Fibroblast of skin of right quadriceps (primary cell): Measurements from ENCODE around the gene MTX1.
"Not testable (repeated sequence)": the region's sequence is repeated elsewhere in the genome, so short reads cannot be mapped to it uniquely, and the experiment has no call there.

ENCODE experiments used
- DNase-seq: peaks from one replicate; pipeline ENCODE4 v3.0.0-alpha.2; 2013

The MTX1 gene

DNA sequence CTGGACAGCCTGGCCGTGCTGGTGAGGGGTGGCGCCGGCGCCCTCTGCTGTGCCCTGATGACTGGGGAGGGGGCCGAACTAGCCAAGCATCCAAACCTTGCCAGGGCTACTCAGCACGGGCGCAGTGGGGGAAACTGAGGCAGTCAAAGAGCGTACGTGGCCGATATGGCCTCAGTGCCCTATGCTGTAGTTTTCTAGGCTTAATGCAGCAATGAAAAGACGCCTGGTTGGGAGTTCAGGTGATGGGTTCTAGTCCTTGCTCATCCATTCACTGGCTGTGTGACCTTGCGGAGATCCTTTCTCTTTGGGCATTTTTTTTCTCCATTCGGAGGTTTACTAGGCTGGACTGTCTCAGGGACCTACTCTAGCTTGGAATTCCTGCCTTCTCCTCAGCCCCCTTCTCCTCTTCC, 822 bp downstream of the MTX1 start:
- DNase-seq, result no peak

DNA sequence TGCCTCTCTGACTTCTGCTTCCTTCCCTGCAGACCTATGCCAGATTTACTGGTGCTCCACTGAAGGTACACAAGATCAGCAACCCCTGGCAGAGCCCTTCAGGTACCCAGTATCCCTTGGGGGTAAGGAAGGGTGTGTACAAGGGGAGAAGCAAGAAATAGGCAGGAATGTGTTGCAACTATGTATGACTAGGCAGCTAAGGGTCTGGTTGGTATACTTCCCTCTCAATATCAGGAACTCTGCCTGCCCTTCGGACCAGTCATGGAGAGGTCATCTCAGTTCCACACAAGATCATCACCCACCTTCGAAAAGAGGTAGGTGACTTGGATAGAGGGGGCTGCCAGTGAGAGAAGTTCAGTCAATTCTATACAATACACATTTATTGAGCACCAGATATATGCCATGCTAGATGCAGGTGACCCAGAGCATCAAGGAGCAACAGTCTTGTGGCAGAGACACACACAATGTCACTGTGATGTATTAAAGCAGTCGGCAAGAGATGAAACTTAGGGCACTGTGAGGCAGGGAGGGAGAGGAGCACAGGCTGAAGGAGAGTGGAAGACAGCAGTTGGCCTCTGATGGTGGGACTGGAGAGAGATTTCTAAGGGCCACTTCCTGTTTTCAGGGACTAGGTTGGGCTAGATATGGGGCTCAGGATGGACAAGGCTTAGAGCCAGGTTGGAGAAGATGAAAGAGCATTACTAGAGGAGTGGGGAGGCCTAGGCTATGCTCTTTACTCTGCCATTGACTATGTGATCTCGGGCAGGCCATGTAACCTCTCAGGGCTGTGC, 2.0 kb downstream of the MTX1 start:
- DNase-seq, result no peak

DNA sequence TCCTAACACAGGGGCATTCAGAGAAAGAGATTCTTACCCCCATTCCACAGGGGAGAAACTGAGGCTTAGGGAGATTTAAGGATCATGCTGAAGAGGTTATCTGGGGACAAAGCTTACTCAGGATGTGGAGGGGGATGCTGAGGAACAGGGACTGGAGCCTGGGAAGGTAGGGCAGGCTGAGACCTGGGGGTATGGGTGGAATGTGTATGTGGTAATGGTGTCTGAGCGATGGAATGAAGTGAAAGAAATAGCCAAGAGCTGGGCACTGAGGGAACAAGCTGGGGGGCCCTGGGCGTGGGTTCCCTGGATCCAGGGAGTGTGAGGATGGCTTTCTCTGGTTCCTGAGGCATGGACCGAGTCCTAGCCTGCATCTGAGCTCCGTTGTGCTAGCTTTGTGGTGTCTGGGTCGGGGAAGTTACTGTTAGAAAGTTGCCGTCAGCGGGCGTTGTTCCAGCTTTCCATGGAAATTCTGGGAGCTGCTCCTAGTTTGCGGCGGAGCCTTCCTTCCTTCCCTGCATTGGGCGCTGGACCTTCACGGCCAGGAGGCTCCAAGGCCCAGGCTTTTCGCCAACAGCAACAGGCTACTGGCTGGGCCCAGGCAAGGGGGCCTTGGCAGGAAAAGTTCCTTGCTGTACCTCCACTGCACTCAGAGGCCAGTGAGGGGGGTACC, 3.0 kb downstream of the MTX1 start:
- DNase-seq, result peak; percentile 41

DNA sequence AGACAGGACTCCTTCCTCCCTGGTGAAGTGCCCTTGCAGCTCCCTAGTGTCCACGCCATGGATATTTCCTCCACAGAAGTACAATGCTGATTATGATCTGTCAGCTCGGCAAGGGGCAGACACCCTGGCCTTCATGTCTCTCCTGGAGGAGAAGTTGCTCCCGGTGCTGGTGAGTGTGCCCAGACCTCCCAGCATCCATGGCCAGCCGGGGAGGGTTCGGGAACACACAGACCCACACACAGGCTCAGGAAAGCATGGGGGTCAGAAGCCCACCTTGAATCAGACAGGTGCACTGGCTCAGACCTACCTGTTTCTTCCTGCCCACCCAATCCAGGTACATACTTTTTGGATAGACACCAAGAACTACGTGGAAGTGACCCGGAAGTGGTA, 3.6 kb downstream of the MTX1 start:
- DNase-seq, result not testable (repeated sequence)

DNA sequence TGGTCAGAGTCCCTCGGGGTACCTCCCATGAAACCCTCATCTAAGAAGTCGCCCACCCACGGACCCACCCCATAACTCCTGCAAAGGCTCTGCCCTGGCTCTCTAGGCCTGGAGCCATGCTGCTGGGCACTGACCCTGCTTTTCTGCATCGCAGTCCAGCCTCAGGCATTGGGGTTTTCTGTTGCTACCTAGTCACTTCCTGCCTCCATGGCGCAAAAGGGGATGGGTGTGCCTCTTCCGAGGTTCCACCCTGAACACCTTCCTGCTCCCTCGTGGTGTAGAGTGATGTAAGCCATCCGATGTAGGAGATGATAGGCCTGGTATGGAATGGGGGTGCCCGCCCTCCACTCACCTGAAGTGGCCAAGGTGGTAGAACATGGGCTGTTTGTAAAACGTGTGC, 6.2 kb downstream of the MTX1 start:
- not testable (repeated sequence) for DNase-seq

DNA sequence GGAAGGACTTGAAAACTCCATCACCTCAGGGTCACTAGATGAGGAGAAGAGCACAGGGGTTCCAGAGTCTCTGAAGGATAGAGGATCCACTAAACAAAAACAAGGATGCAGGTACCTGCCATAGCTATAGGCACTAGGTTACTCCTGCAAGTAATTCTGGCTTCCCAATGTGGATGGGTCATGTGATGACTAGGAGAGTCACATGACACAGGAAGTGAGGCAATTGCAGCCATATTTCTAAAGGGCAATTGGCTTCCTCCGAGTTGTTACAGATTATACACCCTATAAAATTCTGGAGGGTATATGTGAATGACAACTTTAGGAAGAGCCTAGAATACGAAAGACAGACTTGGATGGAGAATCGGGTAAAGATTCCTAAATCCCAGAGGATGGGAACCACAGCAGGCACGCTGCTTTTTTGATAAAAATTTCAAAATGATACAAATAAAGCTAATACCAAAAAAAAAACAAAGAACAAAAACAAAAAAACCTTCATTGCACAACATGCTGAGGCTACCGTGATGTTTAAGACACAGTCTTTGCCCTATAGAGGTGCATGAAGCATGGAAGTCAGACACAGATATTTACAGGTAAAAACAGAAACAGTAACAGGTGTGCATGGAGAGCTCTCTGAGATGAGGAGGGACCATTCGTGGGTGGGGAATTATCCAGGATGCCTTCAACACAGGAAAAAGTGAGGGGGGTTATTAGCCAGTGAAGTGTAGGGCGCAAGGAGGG, 10.5 kb downstream of the MTX1 start:
- DNase-seq, result peak; percentile 64

DNA sequence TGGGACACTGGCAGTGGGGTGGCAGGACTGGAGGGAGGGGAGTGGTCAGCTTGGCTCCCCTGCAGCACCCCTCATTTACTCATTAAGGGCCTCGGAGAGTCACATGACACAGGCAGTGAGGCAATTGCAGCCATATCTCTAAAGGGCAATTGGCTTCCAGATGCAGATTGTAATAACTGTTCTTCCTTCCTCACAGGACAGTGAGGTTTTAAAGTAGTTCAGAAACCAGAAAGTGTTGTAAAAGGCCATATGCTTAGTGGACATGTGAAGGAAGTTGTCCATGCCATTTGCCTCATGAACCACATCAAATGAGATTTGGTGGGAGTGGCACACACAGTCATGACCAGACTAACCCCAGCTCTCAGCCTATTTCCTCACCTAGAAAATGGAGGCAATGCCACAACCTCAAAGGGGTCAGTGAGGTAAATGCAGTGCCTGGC, 11.1 kb downstream of the MTX1 start:
- no peak for DNase-seq

DNA sequence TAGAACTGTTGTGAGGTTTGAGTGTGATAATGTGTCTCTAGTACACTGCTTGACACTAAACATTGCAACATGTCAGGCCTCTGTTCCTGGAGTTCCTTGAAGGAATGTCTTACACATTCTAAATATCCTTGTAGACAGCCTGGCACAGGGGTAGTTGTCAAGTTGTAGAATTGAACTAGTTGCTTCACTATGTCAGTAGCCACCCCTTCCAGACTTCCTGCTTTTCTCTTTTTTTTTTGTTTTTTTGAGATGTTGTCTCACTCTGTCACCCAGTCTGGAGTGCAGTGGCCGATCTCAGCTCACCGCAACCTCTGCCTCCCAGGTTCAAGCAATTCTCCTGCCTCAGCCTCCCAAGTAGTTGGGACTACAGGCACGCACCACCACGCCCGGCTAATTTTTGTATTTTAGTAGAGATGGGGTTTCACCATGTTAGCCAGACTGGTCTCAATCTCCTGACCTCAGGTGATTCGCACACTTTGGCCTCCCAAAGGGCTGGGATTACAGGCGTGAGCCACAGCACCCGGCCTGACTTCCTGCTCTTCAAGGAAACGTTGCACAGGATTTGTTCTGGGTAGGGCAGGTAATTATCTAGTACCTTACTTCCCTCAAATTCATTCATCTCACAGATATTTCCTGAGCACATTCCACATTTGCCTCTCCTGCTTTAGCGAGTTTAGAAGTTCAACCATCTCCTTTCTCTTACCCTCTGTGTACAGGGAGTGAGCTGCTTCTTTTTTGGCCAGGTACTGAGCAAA, 11.9 kb downstream of the MTX1 start:
- not testable (repeated sequence) for DNase-seq

DNA sequence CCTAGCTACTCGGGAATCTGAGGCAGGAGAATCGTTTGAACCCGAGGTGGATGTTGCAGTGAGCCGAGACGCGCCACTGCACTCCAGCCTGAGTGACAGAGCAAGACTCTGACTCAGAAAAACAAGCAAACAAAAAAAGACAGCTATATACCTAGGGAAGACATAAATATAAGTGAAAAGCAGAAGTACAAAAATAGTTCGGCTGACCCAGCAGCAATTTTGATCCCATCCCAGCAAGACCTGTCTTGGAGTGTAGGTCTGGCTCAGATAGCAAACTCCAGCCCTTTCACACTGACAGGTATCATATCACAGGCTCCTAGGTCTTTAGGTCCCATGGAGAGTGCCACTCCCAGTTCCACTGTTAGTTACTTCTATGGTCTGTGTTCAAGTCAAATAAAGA, 14.6 kb downstream of the MTX1 start:
- no peak for DNase-seq

DNA sequence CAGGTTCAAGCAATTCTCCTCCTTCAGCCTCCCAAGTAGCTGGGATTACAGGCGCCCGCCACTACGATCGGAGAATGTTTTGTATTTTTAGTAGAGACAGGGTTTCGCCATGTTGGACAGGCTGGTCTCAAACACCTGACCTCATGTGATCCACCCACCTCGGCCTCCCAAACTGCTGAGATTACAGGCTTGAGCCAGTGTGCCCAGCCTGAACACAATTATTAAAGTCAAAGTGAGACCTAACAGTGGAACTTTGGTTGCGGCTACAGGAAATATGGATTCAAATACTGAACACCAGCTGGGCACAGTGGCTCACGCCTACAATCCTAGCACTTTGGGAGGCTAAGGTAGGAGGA, 16.9 kb downstream of the MTX1 start:
- DNase-seq, result not testable (repeated sequence)

DNA sequence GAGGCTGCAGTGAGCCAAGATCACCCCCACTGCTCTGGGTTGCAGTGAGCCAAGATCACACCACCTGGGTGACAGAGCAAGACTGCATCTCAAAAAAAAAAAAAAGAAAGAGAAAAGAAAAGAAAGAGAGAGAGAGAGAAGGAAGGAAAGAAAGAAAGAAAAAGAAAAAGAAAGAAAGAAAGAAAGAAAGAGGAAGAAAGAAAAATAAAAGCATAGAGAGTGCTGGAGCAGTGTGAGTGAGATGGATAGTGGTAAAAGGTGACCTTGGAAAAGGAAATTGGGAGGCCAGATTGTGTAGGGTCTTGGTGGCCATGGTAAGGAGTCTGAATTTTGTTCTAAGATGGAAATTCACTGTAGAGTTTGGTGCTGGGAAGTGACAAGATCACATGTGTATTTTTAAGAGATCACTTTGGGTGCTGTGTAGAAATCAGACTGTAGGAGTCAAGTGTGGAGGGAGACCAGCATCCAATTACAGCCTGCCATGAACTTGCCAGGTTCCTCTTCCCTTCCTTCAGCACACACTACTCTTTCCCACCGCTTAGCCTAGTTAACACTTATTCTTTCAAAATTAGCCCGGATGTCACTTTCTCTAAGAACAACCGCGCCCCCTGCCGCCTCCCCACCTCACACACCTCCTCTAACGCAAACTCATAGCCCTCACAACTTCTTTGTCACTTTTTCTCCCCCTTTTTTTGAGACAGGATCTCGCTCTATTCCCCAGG, 17.9 kb downstream of the MTX1 start:
- peak; percentile 84 for DNase-seq

DNA sequence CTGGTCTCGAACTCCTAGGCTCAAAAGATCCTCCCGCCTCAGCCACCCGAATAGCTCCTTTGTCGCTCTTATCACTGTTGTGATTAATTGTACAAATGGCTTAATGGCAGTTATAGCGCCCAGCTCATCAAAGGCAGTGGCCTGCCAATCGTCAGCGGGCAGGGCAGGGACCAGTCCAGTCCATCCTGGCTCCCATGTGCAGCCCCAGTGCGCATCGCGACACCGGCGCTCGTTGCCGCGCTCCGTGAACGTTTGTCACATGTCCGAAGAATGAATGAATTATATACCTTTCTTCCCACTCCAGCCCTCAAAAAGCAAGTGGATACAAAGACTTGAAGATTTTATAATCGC, 18.4 kb downstream of the MTX1 start:
- no peak for DNase-seq

DNA sequence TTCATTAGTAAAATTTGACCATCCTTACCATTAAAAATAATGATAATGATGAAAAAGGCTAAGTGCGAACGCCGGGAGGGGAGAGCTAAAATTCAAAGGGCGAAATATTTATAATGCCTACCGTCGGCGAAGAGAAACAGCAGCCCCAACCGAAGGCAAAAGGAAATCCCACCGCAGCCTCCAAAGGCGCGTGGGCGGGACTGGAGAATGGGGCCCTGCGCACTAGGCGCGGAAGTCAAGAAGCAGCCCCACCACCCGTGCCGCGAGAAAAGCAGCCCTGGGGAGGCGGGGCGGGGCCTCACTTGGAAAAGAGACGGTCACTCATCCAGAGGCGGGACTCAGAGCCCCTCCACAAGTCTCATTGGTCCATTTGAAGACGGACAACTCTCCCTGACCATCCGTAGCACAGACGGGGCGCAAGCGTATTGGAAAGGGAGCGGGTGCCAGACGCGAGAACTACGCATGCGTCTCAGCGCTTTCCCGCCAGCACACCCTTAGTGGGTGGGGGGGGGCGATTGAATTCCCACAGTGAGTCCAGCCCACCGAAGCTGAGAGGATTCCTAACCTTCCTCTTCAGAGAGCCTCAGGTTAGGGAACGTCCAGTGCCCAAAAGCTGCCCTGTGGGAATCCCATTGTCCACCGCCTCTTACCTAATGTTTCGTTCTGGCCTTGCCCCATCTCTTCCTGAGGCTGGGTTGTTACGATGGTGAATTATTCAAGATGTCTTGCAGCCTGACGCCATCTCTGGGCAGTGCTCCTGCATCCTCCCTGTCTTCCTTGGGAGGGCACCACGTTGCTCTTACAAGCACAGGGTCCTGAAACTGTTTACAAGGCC, 19.0 kb downstream of the MTX1 start:
- peak; percentile 100 for DNase-seq

DNA sequence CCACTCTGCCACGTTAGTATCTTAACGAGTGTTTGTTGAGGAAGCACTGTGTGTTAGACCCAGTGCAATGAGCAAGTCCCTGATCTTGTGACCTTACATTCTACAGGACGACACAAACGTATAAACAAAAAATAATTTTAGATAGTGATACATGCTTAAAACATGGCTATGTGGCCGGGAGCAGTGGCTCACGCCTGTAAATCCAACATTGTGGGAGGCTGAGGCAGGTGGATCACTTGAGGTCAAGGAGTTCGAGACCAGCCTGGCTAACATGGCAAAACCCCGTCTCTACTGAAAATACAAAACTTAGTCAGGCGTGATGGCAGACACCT, 19.6 kb downstream of the MTX1 start:
- no peak for DNase-seq

DNA sequence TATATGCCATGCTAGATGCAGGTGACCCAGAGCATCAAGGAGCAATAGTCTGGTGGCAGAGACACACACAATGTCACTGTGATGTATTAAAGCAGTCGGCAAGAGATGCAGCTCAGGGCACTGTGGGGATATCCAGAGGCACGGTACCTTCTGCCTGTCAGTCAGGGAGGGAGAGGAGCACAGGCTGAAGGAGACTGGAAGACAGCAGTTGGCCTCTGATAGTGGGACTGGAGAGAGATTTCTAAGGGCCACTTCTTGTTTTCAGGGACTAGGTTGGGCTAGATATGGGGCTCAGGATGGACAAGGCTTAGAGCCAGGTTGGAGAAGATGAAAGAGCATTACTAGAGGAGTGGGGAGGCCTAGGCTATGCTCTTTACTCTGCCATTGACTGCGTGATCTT, 22.8 kb downstream of the MTX1 start:
- not testable (repeated sequence) for DNase-seq

DNA sequence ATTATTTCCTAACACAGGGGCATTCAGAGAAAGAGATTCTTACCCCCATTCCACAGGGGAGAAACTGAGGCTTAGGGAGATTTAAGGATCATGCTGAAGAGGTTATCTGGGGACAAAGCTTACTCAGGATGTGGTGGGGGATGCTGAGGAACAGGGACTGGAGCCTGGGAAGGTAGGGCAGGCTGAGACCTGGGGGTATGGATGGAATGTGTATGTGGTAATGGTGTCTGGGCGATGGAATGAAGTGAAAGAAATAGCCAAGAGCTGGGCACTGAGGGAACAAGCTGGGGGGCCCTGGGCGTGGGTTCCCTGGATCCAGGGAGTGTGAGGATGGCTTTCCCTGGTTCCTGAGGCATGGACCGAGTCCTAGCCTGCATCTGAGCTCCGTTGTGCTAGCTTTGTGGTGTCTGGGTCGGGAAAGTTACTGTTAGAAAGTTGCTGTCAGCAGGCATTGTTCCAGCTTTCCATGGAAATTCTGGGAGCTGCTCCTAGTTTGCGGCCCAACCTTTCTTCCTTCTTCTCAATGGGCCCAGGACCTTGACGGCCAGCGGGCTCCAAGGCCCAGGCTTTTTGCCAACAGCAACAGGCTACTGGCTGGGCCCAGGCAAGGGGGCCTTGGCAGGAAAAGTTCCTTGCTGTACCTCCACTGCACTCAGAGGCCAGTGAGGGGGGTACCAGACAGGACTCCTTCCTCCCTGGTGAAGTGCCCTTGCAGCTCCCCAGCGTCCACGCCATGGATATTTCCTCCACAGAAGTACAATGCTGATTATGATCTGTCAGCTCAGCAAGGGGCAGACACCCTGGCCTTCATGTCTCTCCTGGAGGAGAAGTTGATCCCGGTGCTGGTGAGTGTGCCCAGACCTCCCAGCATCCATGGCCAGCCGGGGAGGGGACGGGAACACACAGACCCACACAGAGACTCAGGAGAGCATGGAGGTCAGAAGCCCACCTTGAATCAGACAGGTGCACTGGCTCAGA, 23.8 kb downstream of the MTX1 start:
- DNase-seq, result peak; percentile 61

DNA sequence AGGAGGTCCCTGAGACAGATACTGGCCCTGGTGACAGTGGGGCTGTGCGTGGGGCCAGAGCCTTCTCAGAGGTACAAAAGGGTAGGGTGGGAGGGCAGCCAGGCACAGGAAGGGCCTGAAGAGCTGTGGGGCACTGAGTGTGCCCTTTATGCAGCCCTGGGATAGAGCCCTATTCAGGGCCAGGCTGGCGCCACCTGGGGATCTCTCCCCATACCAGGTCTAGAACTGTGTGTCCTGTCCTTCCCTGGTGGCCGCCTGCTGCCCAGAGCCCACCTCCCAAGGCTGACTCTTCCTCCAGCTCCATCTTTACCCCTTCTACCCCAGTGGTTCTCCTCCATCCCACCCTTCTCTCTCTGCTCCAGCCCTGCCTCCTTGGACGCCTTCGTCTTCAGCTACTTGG, 25.0 kb downstream of the MTX1 start:
- not testable (repeated sequence) for DNase-seq

DNA sequence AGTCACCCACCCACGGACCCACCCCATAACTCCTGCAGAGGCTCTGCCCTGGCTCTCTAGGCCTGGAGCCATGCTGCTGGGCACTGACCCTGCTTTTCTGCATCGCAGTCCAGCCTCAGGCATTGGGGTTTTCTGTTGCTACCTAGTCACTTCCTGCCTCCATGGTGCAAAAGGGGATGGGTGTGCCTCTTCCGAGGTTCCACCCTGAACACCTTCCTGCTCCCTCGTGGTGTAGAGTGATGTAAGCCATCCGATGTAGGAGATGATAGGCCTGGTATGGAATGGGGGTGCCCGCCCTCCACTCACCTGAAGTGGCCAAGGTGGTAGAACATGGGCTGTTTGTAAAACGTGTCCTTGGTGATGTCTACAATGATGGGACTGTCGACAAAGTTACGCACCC, 26.9 kb downstream of the MTX1 start:
- DNase-seq, result not testable (repeated sequence)

DNA sequence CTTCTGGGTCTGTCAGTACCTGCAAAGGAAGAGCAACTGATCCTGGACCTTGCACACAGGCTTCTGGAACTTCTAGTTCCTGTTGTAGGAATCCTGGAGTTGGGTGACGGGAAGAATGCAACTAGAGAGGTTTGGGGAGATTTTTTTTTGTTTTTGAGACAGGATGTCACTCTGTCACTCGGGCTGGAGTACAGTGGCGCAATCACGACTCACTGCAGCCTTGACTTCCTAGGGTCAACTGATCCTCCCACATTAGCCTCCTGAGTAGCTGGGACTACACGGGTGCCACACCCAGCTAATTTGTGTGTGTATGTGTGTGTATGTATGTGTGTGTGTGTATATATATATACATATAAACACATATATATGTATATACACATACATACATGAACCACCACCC, 28.0 kb downstream of the MTX1 start:
- DNase-seq, result no peak

DNA sequence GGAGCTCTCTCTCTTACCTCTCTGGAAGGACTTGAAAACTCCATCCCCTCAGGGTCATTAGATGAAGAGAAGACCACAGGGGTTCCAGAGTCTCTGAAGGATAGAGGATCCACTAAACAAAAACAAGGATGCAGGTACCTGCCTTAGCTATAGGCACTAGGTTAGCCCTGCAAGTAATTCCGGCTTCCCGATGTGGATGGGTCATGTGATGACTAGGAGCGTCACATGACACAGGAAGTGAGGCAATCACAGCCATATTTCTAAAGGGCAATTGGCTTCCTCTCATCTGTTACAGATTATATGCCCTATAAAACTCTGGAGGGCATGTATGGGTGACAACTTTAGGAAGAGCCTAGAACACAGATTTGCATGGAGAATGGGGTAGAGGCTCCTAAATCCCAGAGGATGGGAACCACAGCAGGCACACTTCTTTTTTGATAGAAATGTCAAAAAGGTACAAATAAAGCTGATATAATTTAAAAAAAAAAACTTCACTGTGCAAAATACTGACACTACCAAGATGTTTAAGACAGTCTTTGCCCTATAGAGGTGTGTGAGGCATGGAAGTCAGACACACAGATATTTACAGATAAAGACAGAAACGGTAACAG, 32.7 kb downstream of the MTX1 start:
- peak; percentile 87 for DNase-seq
